H1 (cell line): ENCODE measurements around the gene RCSD1. TPM values are rescaled to one million over a fixed set of nuclear protein-coding genes. Genes with fewer than 3 reads are reported as not detected.

Experiments
- CTCF ChIA-PET: fragments of 300-600 bp; sonication (Branson Sonifier 250); formaldehyde crosslinking; loops from one replicate; lab custom pipeline; 2021; ENCODE audit not compliant: partially characterized antibody; lab: Charles Lee
- POLR2A ChIA-PET: fragments of 300-600 bp; sonication (Branson Sonifier 250); formaldehyde crosslinking; loops from one replicate; lab custom pipeline; 2021; ENCODE audit warnings: inconsistent platforms; ENCODE audit not compliant: partially characterized antibody; lab: Charles Lee
- DNase-seq, 2 experiments: peaks; one replicate each; pipeline versions ENCODE4 v3.0.0 to v3.0.0-alpha.2; 2010 to 2022; ENCODE audit warnings: low spot score in 2 of 2, low read depth in 1 of 2, mixed read lengths in 1 of 2
- FAIRE-seq: peaks from 2 replicates; lab custom pipeline; 2011; peaks lifted over from hg19 to GRCh38; lab: Jason Lieb, UNC
- H2AFZ ChIP-seq: 2 replicates; pipeline ENCODE4 v1.8.1; 2012; ENCODE audit warnings: low read length, inconsistent platforms
- H2AK5ac ChIP-seq: 2 replicates; pipeline ENCODE4 v1.6.1; 2013; ENCODE audit warnings: low read depth, low read length
- H2BK120ac ChIP-seq: replicated peaks from 2 replicates; pipeline ENCODE3; 2013; ENCODE audit warnings: low read depth, low read length, inconsistent platforms
- H2BK12ac ChIP-seq: 2 replicates; pipeline ENCODE4 v1.6.1; 2013; ENCODE audit warnings: low read depth, low read length
- H2BK15ac ChIP-seq: 2 replicates; pipeline ENCODE4 v1.6.1; 2013; ENCODE audit warnings: low read length
- H2BK20ac ChIP-seq: 2 replicates; pipeline ENCODE4 v1.6.1; 2013; ENCODE audit warnings: low read length
- H2BK5ac ChIP-seq: 2 replicates; pipeline ENCODE4 v1.6.1; 2013; ENCODE audit warnings: low read depth, low read length
- H3K14ac ChIP-seq: 2 replicates; pipeline ENCODE4 v1.6.1; 2013; ENCODE audit warnings: inconsistent platforms; ENCODE audit not compliant: insufficient read length
- H3K18ac ChIP-seq: 2 replicates; pipeline ENCODE4 v1.6.1; 2013; ENCODE audit warnings: low read length; ENCODE audit errors: extremely low read depth
- H3K23ac ChIP-seq: 2 replicates; pipeline ENCODE4 v1.6.1; 2013; ENCODE audit warnings: inconsistent platforms; ENCODE audit not compliant: insufficient read length
- H3K23me2 ChIP-seq: 2 replicates; pipeline ENCODE4 v1.6.1; 2013; ENCODE audit warnings: low read depth, low read length
- H3K27ac ChIP-seq: 2 replicates; pipeline ENCODE4 v1.6.1; 2011; ENCODE audit warnings: low read depth, low read length, inconsistent platforms
- H3K27me3 ChIP-seq, 4 experiments: replicated peaks in 1 of 4; 1 replicate in 1 of 4; 2 replicates in 3 of 4; pipeline versions ENCODE4 v1.6.1 to v1.8.1; 2011 to 2013; ENCODE audit warnings: low read length in 3 of 4, mild to moderate bottlenecking in 3 of 4, inconsistent platforms in 2 of 4, mixed read lengths in 2 of 4, moderate library complexity in 1 of 4; ENCODE audit not compliant: control insufficient read depth in 3 of 4, insufficient read depth in 3 of 4; ENCODE audit errors: extremely low read depth in 1 of 4
- H3K36me3 ChIP-seq, 4 experiments: 2 replicates each; pipeline versions ENCODE4 v1.6.1 to v1.8.1; 2011 to 2013; ENCODE audit warnings: mild to moderate bottlenecking in 4 of 4, low read length in 3 of 4, moderate library complexity in 2 of 4, control low read depth in 1 of 4, inconsistent platforms in 1 of 4; ENCODE audit not compliant: insufficient read depth in 4 of 4, control insufficient read depth in 2 of 4
- H3K4ac ChIP-seq: replicated peaks from 2 replicates; pipeline ENCODE3; 2013; ENCODE audit warnings: low read length, low read depth, mixed read lengths, inconsistent platforms; ENCODE audit not compliant: insufficient read length
- H3K4me1 ChIP-seq, 4 experiments: replicated peaks in 1 of 4; 1 replicate in 1 of 4; 2 replicates in 3 of 4; pipeline versions ENCODE4 v1.6.1 to v1.8.1; 2011 to 2013; ENCODE audit warnings: low read length in 3 of 4, inconsistent platforms in 2 of 4, mixed read lengths in 1 of 4; ENCODE audit not compliant: insufficient read depth in 4 of 4, control insufficient read depth in 3 of 4
- H3K4me2 ChIP-seq, 2 experiments: 2 replicates each; pipeline versions ENCODE4 v1.6.1 to v1.8.1; 2011 to 2013; ENCODE audit warnings: low read depth in 2 of 2, low read length in 2 of 2, control low read depth in 1 of 2, inconsistent platforms in 1 of 2, mild to moderate bottlenecking in 1 of 2; ENCODE audit not compliant: insufficient read depth in 1 of 2
- H3K4me3 ChIP-seq, 4 experiments: fragments of 200-600, 300-600 bp in 1 of 4; sonication (generic), shearing (Covaris generic), sonication (Bioruptor Twin) in 1 of 4; 2 replicates each; pipeline versions ENCODE4 v1.5.1 to v1.8.1; 2011 to 2016; ENCODE audit warnings: low read length in 4 of 4, low read depth in 3 of 4, control low read depth in 2 of 4, inconsistent platforms in 2 of 4, mild to moderate bottlenecking in 2 of 4, mixed read lengths in 1 of 4, moderate library complexity in 1 of 4; ENCODE audit not compliant: insufficient read depth in 2 of 4; ENCODE audit errors: extremely low read depth in 1 of 4
- H3K56ac ChIP-seq: replicated peaks from 2 replicates; pipeline ENCODE3; 2013; ENCODE audit warnings: low read depth, mild to moderate bottlenecking, mixed read lengths, low read length, inconsistent platforms; ENCODE audit not compliant: insufficient read length
- H3K79me1 ChIP-seq: 2 replicates; pipeline ENCODE4 v1.6.1; 2013; ENCODE audit warnings: low read depth, low read length, control low read depth
- H3K79me2 ChIP-seq, 2 experiments: 2 replicates each; pipeline versions ENCODE4 v1.6.1 to v1.8.1; 2012 to 2013; ENCODE audit warnings: low read length in 2 of 2, mild to moderate bottlenecking in 2 of 2, inconsistent platforms in 1 of 2; ENCODE audit not compliant: insufficient read depth in 2 of 2, control insufficient read depth in 1 of 2
- H3K9ac ChIP-seq, 4 experiments: replicated peaks in 1 of 4; 1 replicate in 1 of 4; 2 replicates in 3 of 4; pipeline versions ENCODE4 v1.6.1 to v1.8.1; 2011 to 2013; ENCODE audit warnings: low read depth in 3 of 4, low read length in 3 of 4, control low read depth in 2 of 4, mild to moderate bottlenecking in 2 of 4, moderate library complexity in 2 of 4, inconsistent platforms in 1 of 4; ENCODE audit errors: extremely low read depth in 1 of 4
- H3K9me3 ChIP-seq, 2 experiments: 2 replicates each; pipeline versions ENCODE4 v1.6.1 to v1.8.1; 2012 to 2013; ENCODE audit warnings: mild to moderate bottlenecking in 2 of 2, moderate library complexity in 2 of 2, control low read depth in 1 of 2, inconsistent platforms in 1 of 2, low read depth in 1 of 2, low read length in 1 of 2, mixed read lengths in 1 of 2; ENCODE audit not compliant: insufficient read depth in 2 of 2
- H4K20me1 ChIP-seq, 2 experiments: replicated peaks in 1 of 2; 2 replicates each; pipeline versions ENCODE3 to v1.8.1; 2011 to 2013; ENCODE audit warnings: inconsistent platforms in 2 of 2, low read length in 2 of 2, mild to moderate bottlenecking in 1 of 2; ENCODE audit not compliant: insufficient read depth in 2 of 2, control insufficient read depth in 1 of 2
- H4K5ac ChIP-seq: 2 replicates; pipeline ENCODE4 v1.6.1; 2013; ENCODE audit warnings: low read length, low read depth, mixed read lengths, inconsistent platforms; ENCODE audit not compliant: insufficient read length
- H4K8ac ChIP-seq: 2 replicates; pipeline ENCODE4 v1.8.0; 2013; ENCODE audit warnings: mild to moderate bottlenecking, moderate library complexity, low read length, inconsistent platforms; ENCODE audit not compliant: insufficient read depth; ENCODE audit errors: extremely low read depth
- H4K91ac ChIP-seq: replicated peaks from 2 replicates; pipeline ENCODE3; 2013; ENCODE audit warnings: low read length, mixed read lengths, inconsistent platforms; ENCODE audit not compliant: insufficient read length
- EZH2 ChIP-seq: fragments of 200-600 bp; sonication (generic); IDR thresholded peaks from 2 replicates; pipeline ENCODE4 v1.7.1; 2012; ENCODE audit warnings: low read depth, mild to moderate bottlenecking, moderate library complexity, low read length, inconsistent platforms; ENCODE audit not compliant: severe bottlenecking
- JUND ChIP-seq: IDR thresholded peaks from 2 replicates; pipeline ENCODE4 v1.6.1; 2011; ENCODE audit warnings: mild to moderate bottlenecking, improper control_type of control experiment, low read length
- NRF1 ChIP-seq: IDR thresholded peaks from 2 replicates; pipeline ENCODE4 v1.6.1; 2011; ENCODE audit warnings: mild to moderate bottlenecking, low read depth, low read length, improper control_type of control experiment
- SIRT6 ChIP-seq: IDR thresholded peaks from one replicate; pipeline ENCODE4 v1.7.1; 2012; ENCODE audit warnings: low read length, inconsistent platforms
- SUZ12 ChIP-seq: fragments of 200-600 bp; sonication (generic); IDR thresholded peaks from 2 replicates; pipeline ENCODE4 v1.6.1; 2012; ENCODE audit warnings: mild to moderate bottlenecking, inconsistent platforms, low read length, moderate library complexity, mixed read lengths
- WGBS, 2 experiments: shearing (Covaris generic) in 1 of 2; methylation state at CpG; one replicate each; pipeline versions ENCODE4 v1.1.6 to v1.1.7; 2013 to 2015; ENCODE audit warnings: low lambda C conversion rate in 2 of 2, mixed read lengths in 2 of 2, inconsistent platforms in 1 of 2, low coverage in 1 of 2, missing lambda C conversion rate in 1 of 2; ENCODE audit not compliant: insufficient replicate concordance in 2 of 2, insufficient coverage in 1 of 2, insufficient read length in 1 of 2; ENCODE audit errors: extremely low coverage in 1 of 2, missing lambda C conversion rate in 1 of 2; 5-methylcytosine and 5-hydroxymethylcytosine counted together
- polyA plus RNA-seq, 7 experiments: library from polyadenylated mRNA; depleted of rRNA in 3 of 7; stranded (reverse) in 5 of 7; unstranded in 2 of 7; fragments of >200 nt in 5 of 7; fragments of 200-250 nt in 2 of 7; gene quantifications; 1 replicate in 5 of 7; 2 replicates in 1 of 7; 4 replicates in 1 of 7; pipeline versions ENCODE4 v1.2.1 to v1.2.3, GENCODE V29; 2011 to 2013; ENCODE audit warnings: missing spikeins in 2 of 7, mixed read lengths in 2 of 7
- total RNA-seq: library from RNA; stranded (reverse); fragmentation: NEBNext Ultra II Directional; extraction: Animal tissue kit (Norgen Biotek cat#: 25700); gene quantifications from 2 replicates; pipeline ENCODE4 v1.2.1, GENCODE V29; 2021

Gene RCSD1
- total and polyA plus RNA-seq, 2 of the 8 experiments (the other 6 are each of a cell fraction or from before 2014, with no cell fraction given), result 0.47 to 0.69 TPM

- 90% methylated on average over 3 of the region's 3 CpGs; no CpG with 5 or more reads in 1 of the 2 experiments for WGBS, 2 experiments
Observed at GRCh38 chr1:167661527-167662426, 31.7 kb downstream of the RCSD1 start.

More at GRCh38 chr1:167661527-167662426, 31.7 kb downstream of the RCSD1 start:
- Histone ChIP-seq H2BK15ac (no peak overlapping the region), H4K5ac (no peak overlapping the region), H3K56ac (no peak overlapping the region), H3K9ac (no peak overlapping the region), H3K4me1 (no peaks in the 10 kb centered on the region), H2BK120ac (no peak overlapping the region), H4K8ac (no peak overlapping the region), H3K79me1 (no peaks in the 10 kb centered on the region), H3K27ac (no peak overlapping the region), H2BK20ac (no peak overlapping the region), H3K36me3 (no peaks in the 10 kb centered on the region), H2AK5ac (no peak overlapping the region), H2BK5ac (no peak overlapping the region), H2AFZ (no peak overlapping the region), H3K23ac (no peak overlapping the region), H3K23me2 (peaks cover 1% of the 10 kb centered on the region; the same call in 1 of the 2 replicates), H4K91ac (no peak overlapping the region), H3K4me3 (no peak overlapping the region), H3K18ac (no peak overlapping the region), H2BK12ac (no peak overlapping the region), H3K79me2 (no peaks in the 10 kb centered on the region), H3K14ac (no peak overlapping the region), H3K4ac (no peak overlapping the region), H3K27me3 (0 out of 7 replicates have a peak, but pooled peaks cover 0 to 3% (median 0%) of the 10 kb centered on the region in 4 experiments), H3K9me3 (no peaks in the 10 kb centered on the region), H4K20me1 (no peaks in the 10 kb centered on the region), H3K4me2 (no peak overlapping the region)
- FAIRE-seq (no peak), DNase-seq (no peak)
- ChIA-PET CTCF (interaction anchor here (0.9 to 4.4 kb wide), 5 partner anchors 16 to 104 kb away, joined by 3 to 20 read pairs (median 5); no protein-coding TSS in a partner anchor), POLR2A (no interaction called here)
- TF ChIP-seq EZH2 (no peak), SIRT6 (no peak), NRF1 (no peak), SUZ12 (no peak), JUND (no peak)
